Natural killer cell (primary cell): ENCODE results near the gene ANKFY1. TPM values are rescaled to one million over a fixed set of nuclear protein-coding genes. Genes with fewer than 3 reads are reported as not detected.

Experiments
- ATAC-seq, 3 donors: fragments of 150-1000 bp in 2 of 3; fragments of 200-7000 bp in 1 of 3; cut with Tn5 transposase; 1 replicate in 1 of 3; 2 replicates in 2 of 3; pipeline ENCODE4 v1.10.0; 2021; ENCODE audit warnings: mild to moderate bottlenecking in 2 of 3, moderate library complexity in 2 of 3
- DNase-seq, 2 donors: peaks; one replicate each; pipeline versions ENCODE4 v3.0.0 to v3.0.0-alpha.2; 2013 to 2021; ENCODE audit warnings: mixed read lengths in 1 of 2
- H3K27ac ChIP-seq: one replicate; pipeline ENCODE4 v1.5.1; 2013; ENCODE audit warnings: mild to moderate bottlenecking, low read length
- H3K27me3 ChIP-seq: one replicate; pipeline ENCODE4 v1.6.1; 2013; ENCODE audit warnings: low read length; ENCODE audit not compliant: control insufficient read depth, insufficient read depth
- H3K36me3 ChIP-seq: one replicate; pipeline ENCODE4 v1.6.1; 2013; ENCODE audit warnings: low read length; ENCODE audit not compliant: control insufficient read depth, insufficient read depth
- H3K4me1 ChIP-seq: one replicate; pipeline ENCODE4 v1.6.1; 2013; ENCODE audit warnings: low read length; ENCODE audit not compliant: control insufficient read depth, insufficient read depth
- H3K4me3 ChIP-seq: one replicate; pipeline ENCODE4 v1.5.1; 2013; ENCODE audit warnings: low read length
- H3K9me3 ChIP-seq: one replicate; pipeline ENCODE4 v1.6.1; 2013; ENCODE audit warnings: low read length; ENCODE audit not compliant: control insufficient read depth, insufficient read depth
- H3K27ac Mint-ChIP-seq, 2 donors: one replicate each; pipeline ENCODE4 v1.8.0; 2022; ENCODE audit warnings: mild to moderate bottlenecking in 2 of 2, mixed read lengths in 2 of 2, moderate library complexity in 1 of 2
- H3K27me3 Mint-ChIP-seq, 2 donors: one replicate each; pipeline ENCODE4 v1.8.0; 2022; ENCODE audit warnings: low read depth in 2 of 2, mixed read lengths in 2 of 2
- H3K36me3 Mint-ChIP-seq: one replicate; pipeline ENCODE4 v1.8.0; 2022; ENCODE audit warnings: mixed read lengths
- H3K4me1 Mint-ChIP-seq, 2 donors: one replicate each; pipeline ENCODE4 v1.8.0; 2022; ENCODE audit warnings: mixed read lengths in 2 of 2
- H3K4me3 Mint-ChIP-seq: one replicate; pipeline ENCODE4 v1.8.0; 2022; ENCODE audit warnings: mild to moderate bottlenecking, moderate library complexity, mixed read lengths
- H3K9me3 Mint-ChIP-seq, 2 donors: one replicate each; pipeline ENCODE4 v1.8.0; 2022; ENCODE audit warnings: mixed read lengths in 2 of 2
- WGBS: methylation state at CpG from one replicate; pipeline ENCODE4 v1.1.7; 2013; ENCODE audit warnings: missing lambda C conversion rate; ENCODE audit not compliant: insufficient coverage; 5-methylcytosine and 5-hydroxymethylcytosine counted together
- intact Hi-C: fragments of 100-400 bp; cut with micrococcal nuclease; formaldehyde crosslinking; loops from one replicate; pipeline ENCODE4 v1.14.2; 2022
- total RNA-seq, 4 donors: library from RNA; stranded (reverse); fragments of 120-200 nt in 1 of 4; gene quantifications; one replicate each; pipeline versions ENCODE4 v1.2.3 to v1.2.4, GENCODE V29; 2013 to 2022
- TF ChIP-seq, protein P1 (sequence below): fragments of 200-600 bp; IDR thresholded peaks from one replicate; pipeline ENCODE4 v1.8.0; 2022; ENCODE audit warnings: antibody characterized with exemption

ANKFY1 gene
- total RNA-seq, 3 donors from 2014 or later (not counting 1 experiment from before 2014, with no cell fraction given) = 58.4 to 72.4 (median 68.8) TPM

DNA sequence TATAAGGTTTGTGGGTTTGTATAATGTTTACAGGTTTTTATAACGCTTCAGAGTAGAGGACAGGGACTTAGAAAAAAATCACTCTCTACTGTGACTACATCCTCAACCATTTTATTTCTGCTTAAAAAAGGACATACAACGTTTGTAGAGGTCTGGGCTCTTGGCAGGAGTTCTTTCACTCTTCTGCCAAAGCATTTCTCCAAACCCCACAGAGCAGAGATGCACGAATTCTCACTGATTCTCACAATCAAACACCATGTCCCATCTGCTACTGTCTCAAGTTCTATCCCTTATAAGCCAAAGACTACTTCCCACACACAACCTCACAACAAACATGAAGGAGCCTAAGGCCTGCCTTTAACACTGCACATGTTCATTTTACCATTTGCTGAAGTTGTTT, 7.0 kb upstream of the ANKFY1 start:
- no peak overlapping the region for H3K4me3 ChIP-seq
- no peak for ATAC-seq
- TF ChIP-seq, protein P1, sequence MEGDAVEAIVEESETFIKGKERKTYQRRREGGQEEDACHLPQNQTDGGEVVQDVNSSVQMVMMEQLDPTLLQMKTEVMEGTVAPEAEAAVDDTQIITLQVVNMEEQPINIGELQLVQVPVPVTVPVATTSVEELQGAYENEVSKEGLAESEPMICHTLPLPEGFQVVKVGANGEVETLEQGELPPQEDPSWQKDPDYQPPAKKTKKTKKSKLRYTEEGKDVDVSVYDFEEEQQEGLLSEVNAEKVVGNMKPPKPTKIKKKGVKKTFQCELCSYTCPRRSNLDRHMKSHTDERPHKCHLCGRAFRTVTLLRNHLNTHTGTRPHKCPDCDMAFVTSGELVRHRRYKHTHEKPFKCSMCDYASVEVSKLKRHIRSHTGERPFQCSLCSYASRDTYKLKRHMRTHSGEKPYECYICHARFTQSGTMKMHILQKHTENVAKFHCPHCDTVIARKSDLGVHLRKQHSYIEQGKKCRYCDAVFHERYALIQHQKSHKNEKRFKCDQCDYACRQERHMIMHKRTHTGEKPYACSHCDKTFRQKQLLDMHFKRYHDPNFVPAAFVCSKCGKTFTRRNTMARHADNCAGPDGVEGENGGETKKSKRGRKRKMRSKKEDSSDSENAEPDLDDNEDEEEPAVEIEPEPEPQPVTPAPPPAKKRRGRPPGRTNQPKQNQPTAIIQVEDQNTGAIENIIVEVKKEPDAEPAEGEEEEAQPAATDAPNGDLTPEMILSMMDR = no peak
- no peaks in the 10 kb centered on the region for H3K9me3 ChIP-seq
- whole genome bisulfite sequencing = 96% methylated on average over 2 of the region's 3 CpGs
- H3K4me1 ChIP-seq = no peaks in the 10 kb centered on the region
- H3K27ac ChIP-seq = no peak overlapping the region
- no peak for DNase-seq
- Mint-ChIP-seq H3K27ac (no peak overlapping the region), H3K9me3 (no peaks in the 10 kb centered on the region), H3K27me3 (no peaks in the 10 kb centered on the region), H3K36me3 (no peaks in the 10 kb centered on the region), H3K4me3 (no peak overlapping the region), H3K4me1 (peaks cover 2 to 8% of the 10 kb centered on the region in 2 donors)
- intact Hi-C loops = no loop called here
- peaks cover 11% of the 10 kb centered on the region for H3K36me3 ChIP-seq
- no peaks in the 10 kb centered on the region for H3K27me3 ChIP-seq

DNA sequence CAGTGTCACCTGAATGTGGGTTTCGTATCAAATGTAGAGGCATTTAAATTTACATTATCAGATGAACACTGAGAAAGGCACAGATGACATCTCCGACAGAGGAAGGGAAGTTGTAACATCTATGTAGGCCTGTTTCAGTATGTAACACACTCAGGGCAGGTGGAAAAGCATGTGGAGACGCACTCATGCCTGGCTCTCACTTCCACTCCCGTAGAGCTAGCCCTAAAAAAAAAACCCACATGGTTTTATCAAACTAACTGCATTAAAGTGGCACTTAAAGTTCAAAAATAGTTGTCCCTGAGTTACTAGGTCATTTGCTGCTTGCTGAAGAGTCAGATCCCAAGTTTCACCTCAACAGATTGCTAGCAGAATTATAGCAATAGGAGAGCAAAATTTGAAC, 6.1 kb upstream of the ANKFY1 start:
- Mint-ChIP-seq H3K4me3 (no peak overlapping the region), H3K27ac (peak overlapping the region; percentile 24 to 40)
- TF ChIP-seq, protein P1 = no peak

GRCh38 chr17:4267402-4267801, 3.6 kb upstream of the ANKFY1 start:
- H3K27ac Mint-ChIP-seq = no peak overlapping the region
- 96% methylated on average over 8 of the region's 8 CpGs for WGBS

More for the DNA sequence above, 6.1 kb upstream of the ANKFY1 start:
- Histone ChIP-seq H3K27ac (no peak overlapping the region), H3K9me3 (no peaks in the 10 kb centered on the region), H3K4me3 (no peak overlapping the region), H3K4me1 (no peaks in the 10 kb centered on the region), H3K27me3 (no peaks in the 10 kb centered on the region), H3K36me3 (peaks cover 11% of the 10 kb centered on the region)
- H3K4me1 Mint-ChIP-seq = peaks cover 0 to 5% of the 10 kb centered on the region in 2 donors
- H3K27me3 Mint-ChIP-seq = no peaks in the 10 kb centered on the region
- H3K36me3 Mint-ChIP-seq = no peaks in the 10 kb centered on the region
- DNase-seq (no peak), ATAC-seq (no peak)
- 98% methylated on average over 4 of the region's 4 CpGs for WGBS
- H3K9me3 Mint-ChIP-seq = no peaks in the 10 kb centered on the region
- intact Hi-C loops = no loop called here

More at GRCh38 chr17:4267402-4267801, 3.6 kb upstream of the ANKFY1 start:
- H3K9me3 ChIP-seq = no peaks in the 10 kb centered on the region
- H3K36me3 ChIP-seq = peaks cover 11% of the 10 kb centered on the region
- H3K27ac ChIP-seq = no peak overlapping the region
- Mint-ChIP-seq H3K36me3 (no peaks in the 10 kb centered on the region), H3K4me3 (no peak overlapping the region), H3K27me3 (no peaks in the 10 kb centered on the region), H3K4me1 (peaks cover 17 to 18% of the 10 kb centered on the region in 2 donors), H3K9me3 (no peaks in the 10 kb centered on the region)
- TF ChIP-seq, protein P1 = no peak
- no peak for DNase-seq
- peaks cover 15% of the 10 kb centered on the region for H3K4me1 ChIP-seq
- intact Hi-C loops = no loop called here
- no peak for ATAC-seq
- H3K27me3 ChIP-seq = no peaks in the 10 kb centered on the region
- H3K4me3 ChIP-seq = no peak overlapping the region
